Body of pancreas (tissue), 4 donors: ENCODE results near the gene EGFLAM.

Experiments used
- CTCF ChIP-seq, 7 experiments: fragments of 450-650 bp in 4 of 7; fragments of 200-600 bp in 3 of 7; sonication (generic) in 3 of 7; IDR thresholded peaks; one replicate each; pipeline ENCODE4 v1.5.1; 2016 to 2019; ENCODE audit warnings: antibody characterized with exemption in 7 of 7
- POLR2A ChIP-seq, 3 donors: fragments of 450-650 bp; IDR thresholded peaks; one replicate each; pipeline ENCODE4 v1.6.1; 2016; ENCODE audit warnings: antibody characterized with exemption in 3 of 3, mild to moderate bottlenecking in 2 of 3

DNA sequence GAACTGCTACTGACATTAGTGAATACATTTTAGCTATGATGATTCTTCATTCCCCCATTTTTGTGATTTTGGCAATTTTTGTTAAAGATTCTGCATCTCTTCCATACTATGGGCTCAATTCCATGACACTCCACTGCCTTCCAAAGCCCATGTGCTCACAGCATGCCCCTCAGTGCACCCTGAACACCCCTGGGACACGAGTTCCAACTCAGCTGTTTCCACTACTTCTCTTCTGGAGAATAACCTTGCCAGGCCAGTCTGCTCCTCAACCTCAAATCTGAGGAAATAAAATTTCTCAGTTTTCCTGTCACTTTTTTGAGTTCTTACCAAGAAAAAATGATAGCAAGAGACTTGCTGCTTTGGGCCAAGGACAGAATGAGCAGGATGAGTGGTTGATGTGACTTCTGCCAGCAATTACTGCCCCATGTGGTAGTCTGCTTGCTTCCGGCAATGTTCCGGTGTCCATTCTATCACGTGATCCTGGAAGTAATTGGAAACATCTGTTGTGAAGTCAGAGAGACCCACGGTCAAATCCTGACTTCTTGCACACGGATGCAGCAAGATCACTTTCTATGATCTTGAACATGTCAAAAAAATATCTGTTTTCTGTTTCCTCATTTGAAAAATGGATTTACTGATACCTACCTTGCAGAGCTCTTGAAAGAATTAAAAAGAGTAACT lies 58.3 kb downstream of the EGFLAM start:
- TF ChIP-seq CTCF (IDR thresholded peaks at IDR 0.05) = no peak
- no peak for TF ChIP-seq POLR2A (IDR thresholded peaks at IDR 0.05)
